Measurements from ENCODE around the gene MOB3A. TPM values are rescaled to one million over a fixed set of nuclear protein-coding genes. Genes with fewer than 3 reads are reported as not detected.

Gene MOB3A
- total and polyA plus RNA-seq, 11 donors = 7.1 to 32.3 (median 16.7) TPM

GRCh38 chr19:2072757-2073551, 23.2 kb downstream of the MOB3A start:
- H3K27ac ChIP-seq = peak overlapping the region in 1 of 12 donors; percentile 77
- no peak for ATAC-seq
- H3K9me3 ChIP-seq = no peaks in the 10 kb centered on the region
- H3K36me3 ChIP-seq = peaks cover 0 to 75% (median 70%) of the 10 kb centered on the region in 9 donors
- no peak overlapping the region for H3K4me3 ChIP-seq
- no peak for DNase-seq
- no peaks in the 10 kb centered on the region for H3K27me3 ChIP-seq
- intact Hi-C loops (cut with DNase I) = loop anchor here in 3 of 10 donors (2.0 to 10.0 kb wide), 4 partner anchors 50 to 146 kb away; no protein-coding TSS in a partner anchor
- TF ChIP-seq CTCF (IDR thresholded peaks at IDR 0.05) = no peak
- no peak for TF ChIP-seq POLR2A (IDR thresholded peaks at IDR 0.05)
- peaks cover 0 to 38% (median 7%) of the 10 kb centered on the region in 12 donors for H3K4me1 ChIP-seq
- WGBS, 4 donors = 89 to 93% (median 91%) methylated on average over 29 to 32 of the region's 32 CpGs

DNA sequence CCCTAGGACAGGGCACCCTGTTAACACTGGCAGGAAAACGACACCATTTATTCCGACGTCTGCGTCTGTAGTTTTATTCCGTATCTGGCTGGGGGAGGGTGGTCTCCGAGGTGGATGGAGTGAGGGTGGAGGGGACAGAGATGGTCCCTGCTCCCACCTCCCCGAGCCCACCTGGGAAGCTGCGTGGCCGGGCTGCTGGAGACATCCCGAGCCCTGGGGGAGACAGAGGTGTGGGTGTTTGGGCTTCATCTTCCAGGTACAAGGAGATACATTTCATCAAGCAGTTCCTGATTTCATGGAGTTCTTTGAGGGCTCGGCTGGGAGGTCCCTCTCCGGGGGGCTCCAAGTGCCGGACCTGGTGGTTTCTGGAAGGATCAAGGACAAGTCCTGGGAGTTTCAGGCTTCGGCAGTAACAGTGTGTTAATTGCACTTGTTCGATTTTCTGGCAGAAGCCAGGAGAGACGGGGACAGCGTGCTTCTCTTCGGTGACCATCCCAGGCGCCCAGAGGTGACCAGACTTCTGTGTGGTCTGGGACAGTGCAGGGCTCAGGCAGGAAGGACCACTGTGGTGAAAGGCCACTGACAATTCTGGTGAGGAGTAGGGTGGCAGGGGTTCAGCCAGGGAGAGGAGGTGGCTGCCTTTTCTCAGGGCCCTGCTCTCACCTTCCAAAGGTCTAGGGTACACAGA, 25.0 kb downstream of the MOB3A start:
- DNase-seq (no peak), ATAC-seq (peak in 1 of 4 donors; percentile 18)
- TF ChIP-seq POLR2A (IDR thresholded peaks at IDR 0.05) (no peak), CTCF (IDR thresholded peaks at IDR 0.05) (no peak)
- WGBS, 4 donors = 89 to 92% (median 90%) methylated on average over 15 to 19 of the region's 19 CpGs
- Histone ChIP-seq H3K36me3 (peaks cover 0 to 57% (median 52%) of the 10 kb centered on the region in 9 donors), H3K27ac (no peak overlapping the region), H3K27me3 (no peaks in the 10 kb centered on the region), H3K9me3 (no peaks in the 10 kb centered on the region), H3K4me1 (peaks cover 0 to 38% (median 7%) of the 10 kb centered on the region in 12 donors), H3K4me3 (no peak overlapping the region)
- intact Hi-C loops (cut with DNase I) = loop anchor here in 3 of 10 donors (2.0 to 10.0 kb wide), 4 partner anchors 50 to 144 kb away; no protein-coding TSS in a partner anchor

DNA sequence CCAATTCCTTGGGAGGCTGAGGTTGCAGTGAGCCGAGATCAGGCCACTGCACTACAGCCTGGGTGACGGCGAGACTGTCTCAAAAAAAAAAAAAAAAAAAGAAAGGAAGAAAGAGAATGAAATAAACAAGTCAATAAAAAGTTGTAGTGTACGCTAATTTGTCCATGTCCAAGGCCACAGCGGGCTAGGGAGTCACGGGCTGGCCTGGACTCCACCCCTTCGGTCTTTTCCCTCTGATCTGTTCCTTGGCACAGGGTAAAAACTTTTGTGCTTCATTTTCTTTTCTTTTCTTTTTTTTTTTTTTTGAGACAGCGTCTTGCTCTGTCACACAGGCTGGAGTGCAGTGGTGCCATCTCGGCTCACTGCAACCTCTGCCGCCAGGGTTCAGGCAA, 25.7 kb downstream of the MOB3A start:
- no peak for ATAC-seq
- no peak for TF ChIP-seq POLR2A (IDR thresholded peaks at IDR 0.05)
- no peak for TF ChIP-seq CTCF (IDR thresholded peaks at IDR 0.05)
- Histone ChIP-seq H3K9me3 (no peaks in the 10 kb centered on the region), H3K27ac (no peak overlapping the region), H3K36me3 (peaks cover 0 to 51% (median 45%) of the 10 kb centered on the region in 9 donors), H3K4me3 (no peak overlapping the region), H3K27me3 (no peaks in the 10 kb centered on the region), H3K4me1 (peaks cover 0 to 38% (median 8%) of the 10 kb centered on the region in 12 donors)
- DNase-seq = no peak
- 91 to 93% (median 92%) methylated on average over 10 of the region's 10 CpGs for WGBS, 4 donors
- intact Hi-C loops (cut with DNase I) = loop anchor here in 3 of 10 donors (2.0 to 10.0 kb wide), 4 partner anchors 50 to 143 kb away; no protein-coding TSS in a partner anchor
